HEK293 (cell line): ENCODE data around the gene CYB5R4.
A peak's percentile ranks its signal among the peaks of the same experiment; 100 is the strongest.

Source experiments
- EGR2 ChIP-seq: fragments of 450-650 bp; formaldehyde crosslinking; IDR thresholded peaks from 2 replicates; pipeline ENCODE4 v1.5.1; 2016; ENCODE audit warnings: low read depth, missing biosample characterization, missing genetic modification characterization
- HOXA7 ChIP-seq: sonication (generic); formaldehyde crosslinking; IDR thresholded peaks from 2 replicates; pipeline ENCODE4 v1.8.1; 2022; ENCODE audit warnings: missing genetic modification reagents, borderline replicate concordance
- KLF7 ChIP-seq: fragments of 450-650 bp; formaldehyde crosslinking; IDR thresholded peaks from 2 replicates; pipeline ENCODE4 v1.5.1; 2016; ENCODE audit warnings: missing biosample characterization, missing genetic modification characterization, borderline replicate concordance
- WT1 ChIP-seq: fragments of 450-650 bp; formaldehyde crosslinking; IDR thresholded peaks from 2 replicates; pipeline ENCODE4 v1.5.1; 2016; ENCODE audit warnings: missing biosample characterization, missing genetic modification characterization
- YY2 ChIP-seq: fragments of 450-650 bp; formaldehyde crosslinking; IDR thresholded peaks from 2 replicates; pipeline ENCODE4 v1.5.1; 2016; ENCODE audit warnings: missing biosample characterization, missing genetic modification characterization
- ZBTB20 ChIP-seq: fragments of 450-650 bp; formaldehyde crosslinking; IDR thresholded peaks from 2 replicates; pipeline ENCODE4 v1.5.1; 2016; ENCODE audit warnings: missing biosample characterization, missing genetic modification characterization
- ZBTB7A ChIP-seq: fragments of 450-650 bp; formaldehyde crosslinking; IDR thresholded peaks from 2 replicates; pipeline ENCODE4 v1.5.1; 2016; ENCODE audit warnings: low read depth, missing biosample characterization, missing genetic modification characterization
- ZFP37 ChIP-seq: fragments of 450-650 bp; formaldehyde crosslinking; IDR thresholded peaks from 2 replicates; pipeline ENCODE4 v1.5.1; 2016; ENCODE audit warnings: missing biosample characterization, missing genetic modification characterization
- ZNF112 ChIP-seq: fragments of 450-650 bp; formaldehyde crosslinking; IDR thresholded peaks from 2 replicates; pipeline ENCODE4 v1.5.0; 2017; ENCODE audit warnings: missing biosample characterization, missing genetic modification characterization
- ZNF132 ChIP-seq: fragments of 450-650 bp; formaldehyde crosslinking; IDR thresholded peaks from 2 replicates; pipeline ENCODE4 v1.5.1; 2017; ENCODE audit warnings: missing biosample characterization, missing genetic modification characterization, borderline replicate concordance
- ZNF2 ChIP-seq: fragments of 450-650 bp; formaldehyde crosslinking; IDR thresholded peaks from 2 replicates; pipeline ENCODE4 v1.5.1; 2016; ENCODE audit warnings: missing biosample characterization, missing genetic modification characterization
- ZNF23 ChIP-seq: fragments of 450-650 bp; formaldehyde crosslinking; IDR thresholded peaks from 2 replicates; pipeline ENCODE4 v1.5.1; 2016; ENCODE audit warnings: missing biosample characterization, missing genetic modification characterization, borderline replicate concordance
- ZNF24 ChIP-seq: fragments of 450-650 bp; formaldehyde crosslinking; IDR thresholded peaks from 2 replicates; pipeline ENCODE4 v1.5.1; 2016; ENCODE audit warnings: missing biosample characterization, missing genetic modification characterization
- ZNF341 ChIP-seq: fragments of 450-650 bp; formaldehyde crosslinking; IDR thresholded peaks from 2 replicates; pipeline ENCODE4; 2016; ENCODE audit warnings: low read depth, missing biosample characterization, missing genetic modification characterization
- ZNF416 ChIP-seq: fragments of 450-650 bp; formaldehyde crosslinking; IDR thresholded peaks from 2 replicates; pipeline ENCODE4 v1.5.1; 2016; ENCODE audit warnings: missing biosample characterization, missing genetic modification characterization
- ZNF530 ChIP-seq: fragments of 450-650 bp; formaldehyde crosslinking; IDR thresholded peaks from 2 replicates; pipeline ENCODE4 v1.5.1; 2016; ENCODE audit warnings: low read depth, missing biosample characterization, missing genetic modification characterization
- ZNF571 ChIP-seq: fragments of 450-650 bp; formaldehyde crosslinking; IDR thresholded peaks from 2 replicates; pipeline ENCODE4 v1.5.0; 2017; ENCODE audit warnings: missing biosample characterization, missing genetic modification characterization
- ZNF623 ChIP-seq: fragments of 450-650 bp; formaldehyde crosslinking; IDR thresholded peaks from 2 replicates; pipeline ENCODE4 v1.5.1; 2016; ENCODE audit warnings: missing biosample characterization, missing genetic modification characterization
- ZNF654 ChIP-seq: fragments of 450-650 bp; formaldehyde crosslinking; IDR thresholded peaks from 2 replicates; pipeline ENCODE4 v1.5.1; 2016; ENCODE audit warnings: low read depth, missing biosample characterization, missing genetic modification characterization
- ZNF707 ChIP-seq: fragments of 450-650 bp; formaldehyde crosslinking; IDR thresholded peaks from 2 replicates; pipeline ENCODE4 v1.5.1; 2016; ENCODE audit warnings: missing biosample characterization, missing genetic modification characterization
- ZNF785 ChIP-seq: fragments of 450-650 bp; formaldehyde crosslinking; IDR thresholded peaks from 2 replicates; pipeline ENCODE4 v1.5.1; 2016; ENCODE audit warnings: missing biosample characterization, missing genetic modification characterization
- TF ChIP-seq, protein P1 (sequence below): fragments of 450-650 bp; formaldehyde crosslinking; IDR thresholded peaks from 2 replicates; pipeline ENCODE4 v1.5.1; 2016; ENCODE audit warnings: missing biosample characterization, missing genetic modification characterization
- TF ChIP-seq, protein P2 (sequence below): fragments of 450-650 bp; formaldehyde crosslinking; IDR thresholded peaks from 2 replicates; pipeline ENCODE4 v1.5.1; 2016; ENCODE audit warnings: missing biosample characterization, missing genetic modification characterization
- TF ChIP-seq, protein P3 (sequence below): fragments of 450-650 bp; formaldehyde crosslinking; IDR thresholded peaks from 2 replicates; pipeline ENCODE4 v1.5.1; 2016; ENCODE audit warnings: missing biosample characterization, missing genetic modification characterization
- TF ChIP-seq, protein P4 (sequence below): fragments of 450-650 bp; formaldehyde crosslinking; IDR thresholded peaks from 2 replicates; pipeline ENCODE4 v1.5.0; 2017; ENCODE audit warnings: missing biosample characterization, missing genetic modification characterization, borderline replicate concordance
- TF ChIP-seq, protein P5 (sequence below): sonication (generic); formaldehyde crosslinking; IDR thresholded peaks from 2 replicates; pipeline ENCODE4 v1.8.1; 2022; ENCODE audit warnings: mild to moderate bottlenecking, moderate library complexity, missing genetic modification reagents
- TF ChIP-seq, protein P6 (sequence below): fragments of 450-650 bp; IDR thresholded peaks from 2 replicates; pipeline ENCODE4 v1.5.1; 2018; ENCODE audit warnings: missing biosample characterization, mild to moderate bottlenecking, missing genetic modification characterization

The CYB5R4 gene

DNA sequence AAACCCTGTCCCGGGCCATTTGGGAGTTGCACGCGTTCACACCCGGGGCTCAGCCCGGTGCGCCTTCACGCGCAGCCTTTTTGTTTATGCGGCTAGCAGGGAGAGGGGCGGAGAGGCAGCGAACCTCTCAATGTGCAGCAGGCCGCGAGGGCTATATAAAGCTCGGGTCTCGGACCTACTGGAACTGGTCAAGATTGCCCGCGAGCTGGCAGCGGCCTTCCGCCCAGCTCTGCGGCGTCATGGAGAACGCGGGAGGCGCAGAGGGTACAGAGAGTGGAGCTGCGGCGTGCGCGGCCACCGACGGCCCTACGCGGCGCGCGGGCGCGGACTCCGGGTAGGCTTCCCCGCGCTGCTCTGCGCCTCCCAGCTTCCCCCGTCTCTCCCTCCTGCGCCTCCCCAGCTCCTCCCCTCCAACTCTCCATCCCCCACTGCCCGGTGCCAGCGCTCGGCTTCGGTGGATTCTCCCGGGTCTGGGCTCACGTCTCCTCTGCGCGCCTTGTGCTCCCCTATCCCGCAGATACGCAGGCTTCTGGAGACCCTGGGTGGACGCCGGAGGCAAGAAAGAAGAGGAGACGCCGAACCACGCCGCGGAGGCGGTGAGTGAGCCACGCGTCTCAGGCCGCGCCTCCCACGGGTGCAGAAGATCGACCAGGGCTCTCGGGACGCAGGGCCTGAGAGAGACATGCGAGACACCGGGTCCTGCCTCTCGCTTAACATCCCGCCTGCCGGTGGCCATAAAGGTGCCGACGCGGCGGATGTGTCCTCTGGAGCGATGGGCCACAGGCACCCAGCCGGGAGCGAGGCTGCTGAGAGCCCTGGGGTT, 6.1 kb upstream of the CYB5R4 start, which contains the start of gene RIPPLY2 (continued):
- TF ChIP-seq, protein P1, sequence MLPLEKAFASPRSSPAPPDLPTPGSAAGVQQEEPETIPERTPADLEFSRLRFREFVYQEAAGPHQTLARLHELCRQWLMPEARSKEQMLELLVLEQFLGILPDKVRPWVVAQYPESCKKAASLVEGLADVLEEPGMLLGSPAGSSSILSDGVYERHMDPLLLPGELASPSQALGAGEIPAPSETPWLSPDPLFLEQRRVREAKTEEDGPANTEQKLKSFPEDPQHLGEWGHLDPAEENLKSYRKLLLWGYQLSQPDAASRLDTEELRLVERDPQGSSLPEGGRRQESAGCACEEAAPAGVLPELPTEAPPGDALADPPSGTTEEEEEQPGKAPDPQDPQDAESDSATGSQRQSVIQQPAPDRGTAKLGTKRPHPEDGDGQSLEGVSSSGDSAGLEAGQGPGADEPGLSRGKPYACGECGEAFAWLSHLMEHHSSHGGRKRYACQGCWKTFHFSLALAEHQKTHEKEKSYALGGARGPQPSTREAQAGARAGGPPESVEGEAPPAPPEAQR (tag by site-specific recombination): no peak
- no peak for TF ChIP-seq HOXA7
- TF ChIP-seq ZNF571: no peak
- TF ChIP-seq, protein P2, sequence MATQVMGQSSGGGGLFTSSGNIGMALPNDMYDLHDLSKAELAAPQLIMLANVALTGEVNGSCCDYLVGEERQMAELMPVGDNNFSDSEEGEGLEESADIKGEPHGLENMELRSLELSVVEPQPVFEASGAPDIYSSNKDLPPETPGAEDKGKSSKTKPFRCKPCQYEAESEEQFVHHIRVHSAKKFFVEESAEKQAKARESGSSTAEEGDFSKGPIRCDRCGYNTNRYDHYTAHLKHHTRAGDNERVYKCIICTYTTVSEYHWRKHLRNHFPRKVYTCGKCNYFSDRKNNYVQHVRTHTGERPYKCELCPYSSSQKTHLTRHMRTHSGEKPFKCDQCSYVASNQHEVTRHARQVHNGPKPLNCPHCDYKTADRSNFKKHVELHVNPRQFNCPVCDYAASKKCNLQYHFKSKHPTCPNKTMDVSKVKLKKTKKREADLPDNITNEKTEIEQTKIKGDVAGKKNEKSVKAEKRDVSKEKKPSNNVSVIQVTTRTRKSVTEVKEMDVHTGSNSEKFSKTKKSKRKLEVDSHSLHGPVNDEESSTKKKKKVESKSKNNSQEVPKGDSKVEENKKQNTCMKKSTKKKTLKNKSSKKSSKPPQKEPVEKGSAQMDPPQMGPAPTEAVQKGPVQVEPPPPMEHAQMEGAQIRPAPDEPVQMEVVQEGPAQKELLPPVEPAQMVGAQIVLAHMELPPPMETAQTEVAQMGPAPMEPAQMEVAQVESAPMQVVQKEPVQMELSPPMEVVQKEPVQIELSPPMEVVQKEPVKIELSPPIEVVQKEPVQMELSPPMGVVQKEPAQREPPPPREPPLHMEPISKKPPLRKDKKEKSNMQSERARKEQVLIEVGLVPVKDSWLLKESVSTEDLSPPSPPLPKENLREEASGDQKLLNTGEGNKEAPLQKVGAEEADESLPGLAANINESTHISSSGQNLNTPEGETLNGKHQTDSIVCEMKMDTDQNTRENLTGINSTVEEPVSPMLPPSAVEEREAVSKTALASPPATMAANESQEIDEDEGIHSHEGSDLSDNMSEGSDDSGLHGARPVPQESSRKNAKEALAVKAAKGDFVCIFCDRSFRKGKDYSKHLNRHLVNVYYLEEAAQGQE (tag by site-specific recombination): peak; percentile 65; the same call in 1 of the 2 replicates
- TF ChIP-seq ZNF24 (tag by site-specific recombination): peak; percentile 80; the same call in 1 of the 2 replicates
- peak; percentile 89 for TF ChIP-seq ZFP37 (tag by site-specific recombination)
- no peak for TF ChIP-seq ZNF416
- TF ChIP-seq ZNF530: peak; percentile 88; the same call in 1 of the 2 replicates
- TF ChIP-seq, protein P3, sequence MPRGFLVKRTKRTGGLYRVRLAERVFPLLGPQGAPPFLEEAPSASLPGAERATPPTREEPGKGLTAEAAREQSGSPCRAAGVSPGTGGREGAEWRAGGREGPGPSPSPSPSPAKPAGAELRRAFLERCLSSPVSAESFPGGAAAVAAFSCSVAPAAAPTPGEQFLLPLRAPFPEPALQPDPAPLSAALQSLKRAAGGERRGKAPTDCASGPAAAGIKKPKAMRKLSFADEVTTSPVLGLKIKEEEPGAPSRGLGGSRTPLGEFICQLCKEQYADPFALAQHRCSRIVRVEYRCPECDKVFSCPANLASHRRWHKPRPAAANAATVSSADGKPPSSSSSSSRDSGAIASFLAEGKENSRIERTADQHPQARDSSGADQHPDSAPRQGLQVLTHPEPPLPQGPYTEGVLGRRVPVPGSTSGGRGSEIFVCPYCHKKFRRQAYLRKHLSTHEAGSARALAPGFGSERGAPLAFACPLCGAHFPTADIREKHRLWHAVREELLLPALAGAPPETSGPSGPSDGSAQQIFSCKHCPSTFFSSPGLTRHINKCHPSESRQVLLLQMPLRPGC (tag by site-specific recombination): peak; percentile 58; the same call in 1 of the 2 replicates
- TF ChIP-seq YY2 (tag by site-specific recombination): no peak
- peak; percentile 71; the same call in 1 of the 2 replicates for TF ChIP-seq ZNF2 (tag by site-specific recombination)
- peak; percentile 80 for TF ChIP-seq WT1 (tag by site-specific recombination)
- no peak for TF ChIP-seq ZNF23 (tag by site-specific recombination)
- TF ChIP-seq, protein P4, sequence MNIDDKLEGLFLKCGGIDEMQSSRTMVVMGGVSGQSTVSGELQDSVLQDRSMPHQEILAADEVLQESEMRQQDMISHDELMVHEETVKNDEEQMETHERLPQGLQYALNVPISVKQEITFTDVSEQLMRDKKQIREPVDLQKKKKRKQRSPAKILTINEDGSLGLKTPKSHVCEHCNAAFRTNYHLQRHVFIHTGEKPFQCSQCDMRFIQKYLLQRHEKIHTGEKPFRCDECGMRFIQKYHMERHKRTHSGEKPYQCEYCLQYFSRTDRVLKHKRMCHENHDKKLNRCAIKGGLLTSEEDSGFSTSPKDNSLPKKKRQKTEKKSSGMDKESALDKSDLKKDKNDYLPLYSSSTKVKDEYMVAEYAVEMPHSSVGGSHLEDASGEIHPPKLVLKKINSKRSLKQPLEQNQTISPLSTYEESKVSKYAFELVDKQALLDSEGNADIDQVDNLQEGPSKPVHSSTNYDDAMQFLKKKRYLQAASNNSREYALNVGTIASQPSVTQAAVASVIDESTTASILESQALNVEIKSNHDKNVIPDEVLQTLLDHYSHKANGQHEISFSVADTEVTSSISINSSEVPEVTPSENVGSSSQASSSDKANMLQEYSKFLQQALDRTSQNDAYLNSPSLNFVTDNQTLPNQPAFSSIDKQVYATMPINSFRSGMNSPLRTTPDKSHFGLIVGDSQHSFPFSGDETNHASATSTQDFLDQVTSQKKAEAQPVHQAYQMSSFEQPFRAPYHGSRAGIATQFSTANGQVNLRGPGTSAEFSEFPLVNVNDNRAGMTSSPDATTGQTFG (tag by site-specific recombination): no peak
- peak; percentile 58; the same call in 1 of the 2 replicates for TF ChIP-seq ZNF785 (tag by site-specific recombination)
- TF ChIP-seq ZNF707 (tag by site-specific recombination): no peak
- TF ChIP-seq ZNF623 (tag by site-specific recombination): no peak
- peak; percentile 71; the same call in 1 of the 2 replicates for TF ChIP-seq ZNF341 (tag by site-specific recombination)
- TF ChIP-seq ZNF112 (tag by site-specific recombination): no peak
- TF ChIP-seq KLF7: 0 out of 2 replicates have a peak, but pooled peaks have one; percentile 25
- peak; percentile 83 for TF ChIP-seq EGR2 (tag by site-specific recombination)
- TF ChIP-seq ZBTB7A: no peak
- no peak for TF ChIP-seq ZNF654 (tag by site-specific recombination)
- TF ChIP-seq, protein P5, sequence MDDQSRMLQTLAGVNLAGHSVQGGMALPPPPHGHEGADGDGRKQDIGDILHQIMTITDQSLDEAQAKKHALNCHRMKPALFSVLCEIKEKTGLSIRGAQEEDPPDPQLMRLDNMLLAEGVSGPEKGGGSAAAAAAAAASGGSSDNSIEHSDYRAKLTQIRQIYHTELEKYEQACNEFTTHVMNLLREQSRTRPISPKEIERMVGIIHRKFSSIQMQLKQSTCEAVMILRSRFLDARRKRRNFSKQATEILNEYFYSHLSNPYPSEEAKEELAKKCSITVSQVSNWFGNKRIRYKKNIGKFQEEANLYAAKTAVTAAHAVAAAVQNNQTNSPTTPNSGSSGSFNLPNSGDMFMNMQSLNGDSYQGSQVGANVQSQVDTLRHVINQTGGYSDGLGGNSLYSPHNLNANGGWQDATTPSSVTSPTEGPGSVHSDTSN (CRISPR knock-in tag): 0 out of 2 replicates have a peak, but pooled peaks have one; percentile 16
- TF ChIP-seq ZNF132 (tag by site-specific recombination): no peak
- TF ChIP-seq, protein P6, sequence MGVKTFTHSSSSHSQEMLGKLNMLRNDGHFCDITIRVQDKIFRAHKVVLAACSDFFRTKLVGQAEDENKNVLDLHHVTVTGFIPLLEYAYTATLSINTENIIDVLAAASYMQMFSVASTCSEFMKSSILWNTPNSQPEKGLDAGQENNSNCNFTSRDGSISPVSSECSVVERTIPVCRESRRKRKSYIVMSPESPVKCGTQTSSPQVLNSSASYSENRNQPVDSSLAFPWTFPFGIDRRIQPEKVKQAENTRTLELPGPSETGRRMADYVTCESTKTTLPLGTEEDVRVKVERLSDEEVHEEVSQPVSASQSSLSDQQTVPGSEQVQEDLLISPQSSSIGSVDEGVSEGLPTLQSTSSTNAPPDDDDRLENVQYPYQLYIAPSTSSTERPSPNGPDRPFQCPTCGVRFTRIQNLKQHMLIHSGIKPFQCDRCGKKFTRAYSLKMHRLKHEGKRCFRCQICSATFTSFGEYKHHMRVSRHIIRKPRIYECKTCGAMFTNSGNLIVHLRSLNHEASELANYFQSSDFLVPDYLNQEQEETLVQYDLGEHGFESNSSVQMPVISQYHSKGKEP (tag by site-specific recombination): no peak
- peak; percentile 99 for TF ChIP-seq ZBTB20 (tag by site-specific recombination)
